H1 (cell line): ENCODE measurements around the gene TSPAN3. TPM values are rescaled to one million over a fixed set of nuclear protein-coding genes. Genes with fewer than 3 reads are reported as not detected.

Source experiments
- CTCF ChIA-PET: fragments of 300-600 bp; sonication (Branson Sonifier 250); formaldehyde crosslinking; loops from one replicate; lab custom pipeline; 2021; ENCODE audit not compliant: partially characterized antibody; lab: Charles Lee
- POLR2A ChIA-PET: fragments of 300-600 bp; sonication (Branson Sonifier 250); formaldehyde crosslinking; loops from one replicate; lab custom pipeline; 2021; ENCODE audit warnings: inconsistent platforms; ENCODE audit not compliant: partially characterized antibody; lab: Charles Lee
- DNase-seq, 2 experiments: peaks; one replicate each; pipeline versions ENCODE4 v3.0.0 to v3.0.0-alpha.2; 2010 to 2022; ENCODE audit warnings: low spot score in 2 of 2, low read depth in 1 of 2, mixed read lengths in 1 of 2
- FAIRE-seq: peaks from 2 replicates; lab custom pipeline; 2011; peaks lifted over from hg19 to GRCh38; lab: Jason Lieb, UNC
- H2AFZ ChIP-seq: 2 replicates; pipeline ENCODE4 v1.8.1; 2012; ENCODE audit warnings: low read length, inconsistent platforms
- H2AK5ac ChIP-seq: 2 replicates; pipeline ENCODE4 v1.6.1; 2013; ENCODE audit warnings: low read depth, low read length
- H2BK120ac ChIP-seq: replicated peaks from 2 replicates; pipeline ENCODE3; 2013; ENCODE audit warnings: low read depth, low read length, inconsistent platforms
- H2BK12ac ChIP-seq: 2 replicates; pipeline ENCODE4 v1.6.1; 2013; ENCODE audit warnings: low read depth, low read length
- H2BK15ac ChIP-seq: 2 replicates; pipeline ENCODE4 v1.6.1; 2013; ENCODE audit warnings: low read length
- H2BK20ac ChIP-seq: 2 replicates; pipeline ENCODE4 v1.6.1; 2013; ENCODE audit warnings: low read length
- H2BK5ac ChIP-seq: 2 replicates; pipeline ENCODE4 v1.6.1; 2013; ENCODE audit warnings: low read depth, low read length
- H3K14ac ChIP-seq: 2 replicates; pipeline ENCODE4 v1.6.1; 2013; ENCODE audit warnings: inconsistent platforms; ENCODE audit not compliant: insufficient read length
- H3K18ac ChIP-seq: 2 replicates; pipeline ENCODE4 v1.6.1; 2013; ENCODE audit warnings: low read length; ENCODE audit errors: extremely low read depth
- H3K23ac ChIP-seq: 2 replicates; pipeline ENCODE4 v1.6.1; 2013; ENCODE audit warnings: inconsistent platforms; ENCODE audit not compliant: insufficient read length
- H3K23me2 ChIP-seq: 2 replicates; pipeline ENCODE4 v1.6.1; 2013; ENCODE audit warnings: low read depth, low read length
- H3K27ac ChIP-seq: 2 replicates; pipeline ENCODE4 v1.6.1; 2011; ENCODE audit warnings: low read depth, low read length, inconsistent platforms
- H3K27me3 ChIP-seq, 4 experiments: replicated peaks in 1 of 4; 1 replicate in 1 of 4; 2 replicates in 3 of 4; pipeline versions ENCODE4 v1.6.1 to v1.8.1; 2011 to 2013; ENCODE audit warnings: low read length in 3 of 4, mild to moderate bottlenecking in 3 of 4, inconsistent platforms in 2 of 4, mixed read lengths in 2 of 4, moderate library complexity in 1 of 4; ENCODE audit not compliant: control insufficient read depth in 3 of 4, insufficient read depth in 3 of 4; ENCODE audit errors: extremely low read depth in 1 of 4
- H3K36me3 ChIP-seq, 4 experiments: 2 replicates each; pipeline versions ENCODE4 v1.6.1 to v1.8.1; 2011 to 2013; ENCODE audit warnings: mild to moderate bottlenecking in 4 of 4, low read length in 3 of 4, moderate library complexity in 2 of 4, control low read depth in 1 of 4, inconsistent platforms in 1 of 4; ENCODE audit not compliant: insufficient read depth in 4 of 4, control insufficient read depth in 2 of 4
- H3K4ac ChIP-seq: replicated peaks from 2 replicates; pipeline ENCODE3; 2013; ENCODE audit warnings: low read length, low read depth, mixed read lengths, inconsistent platforms; ENCODE audit not compliant: insufficient read length
- H3K4me1 ChIP-seq, 4 experiments: replicated peaks in 1 of 4; 1 replicate in 1 of 4; 2 replicates in 3 of 4; pipeline versions ENCODE4 v1.6.1 to v1.8.1; 2011 to 2013; ENCODE audit warnings: low read length in 3 of 4, inconsistent platforms in 2 of 4, mixed read lengths in 1 of 4; ENCODE audit not compliant: insufficient read depth in 4 of 4, control insufficient read depth in 3 of 4
- H3K4me2 ChIP-seq, 2 experiments: 2 replicates each; pipeline versions ENCODE4 v1.6.1 to v1.8.1; 2011 to 2013; ENCODE audit warnings: low read depth in 2 of 2, low read length in 2 of 2, control low read depth in 1 of 2, inconsistent platforms in 1 of 2, mild to moderate bottlenecking in 1 of 2; ENCODE audit not compliant: insufficient read depth in 1 of 2
- H3K4me3 ChIP-seq, 4 experiments: fragments of 200-600, 300-600 bp in 1 of 4; sonication (generic), shearing (Covaris generic), sonication (Bioruptor Twin) in 1 of 4; 2 replicates each; pipeline versions ENCODE4 v1.5.1 to v1.8.1; 2011 to 2016; ENCODE audit warnings: low read length in 4 of 4, low read depth in 3 of 4, control low read depth in 2 of 4, inconsistent platforms in 2 of 4, mild to moderate bottlenecking in 2 of 4, mixed read lengths in 1 of 4, moderate library complexity in 1 of 4; ENCODE audit not compliant: insufficient read depth in 2 of 4; ENCODE audit errors: extremely low read depth in 1 of 4
- H3K56ac ChIP-seq: replicated peaks from 2 replicates; pipeline ENCODE3; 2013; ENCODE audit warnings: low read depth, mild to moderate bottlenecking, mixed read lengths, low read length, inconsistent platforms; ENCODE audit not compliant: insufficient read length
- H3K79me1 ChIP-seq: 2 replicates; pipeline ENCODE4 v1.6.1; 2013; ENCODE audit warnings: low read depth, low read length, control low read depth
- H3K79me2 ChIP-seq, 2 experiments: 2 replicates each; pipeline versions ENCODE4 v1.6.1 to v1.8.1; 2012 to 2013; ENCODE audit warnings: low read length in 2 of 2, mild to moderate bottlenecking in 2 of 2, inconsistent platforms in 1 of 2; ENCODE audit not compliant: insufficient read depth in 2 of 2, control insufficient read depth in 1 of 2
- H3K9ac ChIP-seq, 4 experiments: replicated peaks in 1 of 4; 1 replicate in 1 of 4; 2 replicates in 3 of 4; pipeline versions ENCODE4 v1.6.1 to v1.8.1; 2011 to 2013; ENCODE audit warnings: low read depth in 3 of 4, low read length in 3 of 4, control low read depth in 2 of 4, mild to moderate bottlenecking in 2 of 4, moderate library complexity in 2 of 4, inconsistent platforms in 1 of 4; ENCODE audit errors: extremely low read depth in 1 of 4
- H3K9me3 ChIP-seq, 2 experiments: 2 replicates each; pipeline versions ENCODE4 v1.6.1 to v1.8.1; 2012 to 2013; ENCODE audit warnings: mild to moderate bottlenecking in 2 of 2, moderate library complexity in 2 of 2, control low read depth in 1 of 2, inconsistent platforms in 1 of 2, low read depth in 1 of 2, low read length in 1 of 2, mixed read lengths in 1 of 2; ENCODE audit not compliant: insufficient read depth in 2 of 2
- H4K20me1 ChIP-seq, 2 experiments: replicated peaks in 1 of 2; 2 replicates each; pipeline versions ENCODE3 to v1.8.1; 2011 to 2013; ENCODE audit warnings: inconsistent platforms in 2 of 2, low read length in 2 of 2, mild to moderate bottlenecking in 1 of 2; ENCODE audit not compliant: insufficient read depth in 2 of 2, control insufficient read depth in 1 of 2
- H4K5ac ChIP-seq: 2 replicates; pipeline ENCODE4 v1.6.1; 2013; ENCODE audit warnings: low read length, low read depth, mixed read lengths, inconsistent platforms; ENCODE audit not compliant: insufficient read length
- H4K8ac ChIP-seq: 2 replicates; pipeline ENCODE4 v1.8.0; 2013; ENCODE audit warnings: mild to moderate bottlenecking, moderate library complexity, low read length, inconsistent platforms; ENCODE audit not compliant: insufficient read depth; ENCODE audit errors: extremely low read depth
- H4K91ac ChIP-seq: replicated peaks from 2 replicates; pipeline ENCODE3; 2013; ENCODE audit warnings: low read length, mixed read lengths, inconsistent platforms; ENCODE audit not compliant: insufficient read length
- BRCA1 ChIP-seq: IDR thresholded peaks from 2 replicates; pipeline ENCODE4 v1.6.1; 2012; ENCODE audit warnings: low read depth, low read length, improper control_type of control experiment
- CEBPB ChIP-seq: IDR thresholded peaks from 2 replicates; pipeline ENCODE4 v1.6.1; 2012; ENCODE audit warnings: low read depth, low read length
- CREB1 ChIP-seq: IDR thresholded peaks from 2 replicates; pipeline ENCODE4 v1.6.1; 2012; ENCODE audit warnings: inconsistent platforms
- CTBP2 ChIP-seq: IDR thresholded peaks from 2 replicates; pipeline ENCODE4 v1.7.0; 2011; ENCODE audit warnings: borderline replicate concordance, mild to moderate bottlenecking, moderate library complexity, mixed read lengths, low read length; ENCODE audit not compliant: insufficient read depth, insufficient read length
- EP300 ChIP-seq, 2 experiments: IDR thresholded peaks; 1 replicate in 1 of 2; 2 replicates in 1 of 2; pipeline ENCODE4 v1.6.1; 2011 to 2012; ENCODE audit warnings: low read depth in 2 of 2, low read length in 2 of 2, mild to moderate bottlenecking in 2 of 2, borderline replicate concordance in 1 of 2, inconsistent platforms in 1 of 2, moderate library complexity in 1 of 2
- EZH2 ChIP-seq: fragments of 200-600 bp; sonication (generic); IDR thresholded peaks from 2 replicates; pipeline ENCODE4 v1.7.1; 2012; ENCODE audit warnings: low read depth, mild to moderate bottlenecking, moderate library complexity, low read length, inconsistent platforms; ENCODE audit not compliant: severe bottlenecking
- KDM1A ChIP-seq: fragments of 200-600, 300-600 bp; sonication (generic); IDR thresholded peaks from 2 replicates; pipeline ENCODE4 v1.7.1; 2016; ENCODE audit warnings: mild to moderate bottlenecking, low read length, borderline replicate concordance
- MAFK ChIP-seq: IDR thresholded peaks from 2 replicates; pipeline ENCODE4 v1.6.1; 2012; ENCODE audit warnings: low read depth, mild to moderate bottlenecking, improper control_type of control experiment, low read length
- PHF8 ChIP-seq: fragments of 200-600 bp; sonication (generic); conservative IDR thresholded peaks from 2 replicates; pipeline ENCODE4 v1.7.1; 2012; ENCODE audit warnings: low read depth, mild to moderate bottlenecking, inconsistent platforms, low read length, moderate library complexity
- TAF7 ChIP-seq: optimal IDR thresholded peaks from 2 replicates; pipeline ENCODE3; 2011; ENCODE audit warnings: low read depth, mild to moderate bottlenecking, inconsistent platforms, low read length, moderate library complexity, borderline replicate concordance
- TCF12 ChIP-seq: IDR thresholded peaks from 2 replicates; pipeline ENCODE4 v1.6.1; 2011; ENCODE audit warnings: low read depth, mild to moderate bottlenecking, low read length
- WGBS, 2 experiments: shearing (Covaris generic) in 1 of 2; methylation state at CpG; one replicate each; pipeline versions ENCODE4 v1.1.6 to v1.1.7; 2013 to 2015; ENCODE audit warnings: low lambda C conversion rate in 2 of 2, mixed read lengths in 2 of 2, inconsistent platforms in 1 of 2, low coverage in 1 of 2, missing lambda C conversion rate in 1 of 2; ENCODE audit not compliant: insufficient replicate concordance in 2 of 2, insufficient coverage in 1 of 2, insufficient read length in 1 of 2; ENCODE audit errors: extremely low coverage in 1 of 2, missing lambda C conversion rate in 1 of 2; 5-methylcytosine and 5-hydroxymethylcytosine counted together
- polyA plus RNA-seq, 7 experiments: library from polyadenylated mRNA; depleted of rRNA in 3 of 7; stranded (reverse) in 5 of 7; unstranded in 2 of 7; fragments of >200 nt in 5 of 7; fragments of 200-250 nt in 2 of 7; gene quantifications; 1 replicate in 5 of 7; 2 replicates in 1 of 7; 4 replicates in 1 of 7; pipeline versions ENCODE4 v1.2.1 to v1.2.3, GENCODE V29; 2011 to 2013; ENCODE audit warnings: missing spikeins in 2 of 7, mixed read lengths in 2 of 7
- total RNA-seq: library from RNA; stranded (reverse); fragmentation: NEBNext Ultra II Directional; extraction: Animal tissue kit (Norgen Biotek cat#: 25700); gene quantifications from 2 replicates; pipeline ENCODE4 v1.2.1, GENCODE V29; 2021

Gene TSPAN3
- total and polyA plus RNA-seq, 2 of the 8 experiments (the other 6 are each of a cell fraction or from before 2014, with no cell fraction given): 107 to 238 TPM

GRCh38 chr15:77009646-77010311, 61.1 kb downstream of the TSPAN3 start:
- H2AK5ac ChIP-seq: no peak overlapping the region
- H3K79me2 ChIP-seq: no peaks in the 10 kb centered on the region
- no peak overlapping the region for H3K27ac ChIP-seq
- H2BK12ac ChIP-seq: no peak overlapping the region
- H4K5ac ChIP-seq: no peak overlapping the region
- no peaks in the 10 kb centered on the region for H3K27me3 ChIP-seq
- no peaks in the 10 kb centered on the region for H3K79me1 ChIP-seq
- no peak overlapping the region for H4K91ac ChIP-seq
- H3K14ac ChIP-seq: no peak overlapping the region
- no peak overlapping the region for H3K4me3 ChIP-seq
- H2BK5ac ChIP-seq: no peak overlapping the region
- H3K4ac ChIP-seq: no peak overlapping the region
- no peaks in the 10 kb centered on the region for H4K20me1 ChIP-seq
- no peaks in the 10 kb centered on the region for H3K36me3 ChIP-seq
- no peaks in the 10 kb centered on the region for H3K4me1 ChIP-seq
- no peak overlapping the region for H3K56ac ChIP-seq
- no peak overlapping the region for H2BK15ac ChIP-seq
- FAIRE-seq (no peak), DNase-seq (no peak)
- POLR2A ChIA-PET: no interaction called here
- no peak overlapping the region for H4K8ac ChIP-seq
- H2BK20ac ChIP-seq: no peak overlapping the region
- H3K23ac ChIP-seq: no peak overlapping the region
- no peaks in the 10 kb centered on the region for H3K9me3 ChIP-seq
- TF ChIP-seq TAF7 (no peak), CREB1 (no peak), TCF12 (no peak), EP300 (IDR thresholded peaks at IDR 0.05; ENCODE audit: borderline replicate concordance in 1 of 2, low read depth in 2 of 2, low read length in 2 of 2) (no peak), MAFK (no peak), PHF8 (no peak), CTBP2 (no peak), KDM1A (no peak), CEBPB (no peak), EZH2 (no peak), BRCA1 (no peak)
- peaks cover 5% of the 10 kb centered on the region; the same call in 1 of the 2 replicates for H3K23me2 ChIP-seq
- H3K4me2 ChIP-seq: no peak overlapping the region
- 88% methylated on average over 12 of the region's 14 CpGs; no CpG with 5 or more reads in 1 of the 2 experiments for WGBS, 2 experiments
- H3K18ac ChIP-seq: no peak overlapping the region
- no peak overlapping the region for H2BK120ac ChIP-seq
- no peak overlapping the region for H2AFZ ChIP-seq
- H3K9ac ChIP-seq: no peak overlapping the region; a peak in 1 of 7 replicates
- CTCF ChIA-PET: interaction anchor here (0.5 to 2.2 kb wide), 4 partner anchors 8 to 363 kb away, joined by 3 to 8 read pairs (median 4); no protein-coding TSS in a partner anchor
